CD4-positive, alpha-beta T cell treated with Interleukin-12 subunit alpha and Interleukin-12 subunit beta, for 1 hour (primary cell): ENCODE data around the gene SAPCD2.

ENCODE experiments used
- DNase-seq: peaks from one replicate; pipeline ENCODE4 v3.0.0-alpha.2; 2020

Gene SAPCD2

GRCh38 chr9:137080260-137081122, 10.1 kb upstream of the SAPCD2 start:
- DNase-seq = no peak

- DNase-seq = no peak
These were observed 9.0 kb upstream of the SAPCD2 start for GRCh38 chr9:137079401-137079787.

DNA sequence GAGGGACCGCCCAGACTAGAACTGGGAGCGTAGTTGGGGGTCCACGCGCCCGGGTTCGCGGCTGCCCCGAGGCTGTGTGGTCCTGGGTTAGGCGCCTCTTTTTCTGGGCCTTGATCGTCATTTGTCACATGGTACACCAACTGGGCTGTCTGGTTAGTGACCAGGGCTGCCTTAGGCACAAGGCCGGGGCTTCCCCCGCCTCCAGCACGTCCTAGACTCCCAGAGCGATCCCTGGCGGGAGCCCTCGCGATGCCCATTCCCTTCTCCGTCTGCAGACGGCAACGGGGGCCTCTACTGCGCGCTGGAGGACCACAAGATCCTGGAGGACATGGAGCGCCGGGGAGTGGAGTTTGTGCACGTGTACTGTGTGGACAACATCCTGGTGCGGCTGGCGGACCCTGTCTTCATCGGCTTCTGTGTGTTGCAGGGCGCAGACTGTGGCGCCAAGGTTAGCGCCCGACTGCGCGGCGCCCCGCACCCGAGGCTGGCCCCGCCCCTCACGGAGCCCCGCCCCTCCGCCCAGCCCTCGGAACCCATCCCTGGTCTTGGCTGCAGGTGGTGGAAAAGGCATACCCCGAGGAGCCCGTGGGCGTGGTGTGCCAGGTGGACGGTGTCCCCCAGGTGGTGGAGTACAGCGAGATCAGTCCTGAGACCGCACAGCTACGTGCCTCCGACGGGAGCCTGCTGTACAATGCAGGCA, 8.5 kb upstream of the SAPCD2 start:
- DNase-seq = no peak

DNA sequence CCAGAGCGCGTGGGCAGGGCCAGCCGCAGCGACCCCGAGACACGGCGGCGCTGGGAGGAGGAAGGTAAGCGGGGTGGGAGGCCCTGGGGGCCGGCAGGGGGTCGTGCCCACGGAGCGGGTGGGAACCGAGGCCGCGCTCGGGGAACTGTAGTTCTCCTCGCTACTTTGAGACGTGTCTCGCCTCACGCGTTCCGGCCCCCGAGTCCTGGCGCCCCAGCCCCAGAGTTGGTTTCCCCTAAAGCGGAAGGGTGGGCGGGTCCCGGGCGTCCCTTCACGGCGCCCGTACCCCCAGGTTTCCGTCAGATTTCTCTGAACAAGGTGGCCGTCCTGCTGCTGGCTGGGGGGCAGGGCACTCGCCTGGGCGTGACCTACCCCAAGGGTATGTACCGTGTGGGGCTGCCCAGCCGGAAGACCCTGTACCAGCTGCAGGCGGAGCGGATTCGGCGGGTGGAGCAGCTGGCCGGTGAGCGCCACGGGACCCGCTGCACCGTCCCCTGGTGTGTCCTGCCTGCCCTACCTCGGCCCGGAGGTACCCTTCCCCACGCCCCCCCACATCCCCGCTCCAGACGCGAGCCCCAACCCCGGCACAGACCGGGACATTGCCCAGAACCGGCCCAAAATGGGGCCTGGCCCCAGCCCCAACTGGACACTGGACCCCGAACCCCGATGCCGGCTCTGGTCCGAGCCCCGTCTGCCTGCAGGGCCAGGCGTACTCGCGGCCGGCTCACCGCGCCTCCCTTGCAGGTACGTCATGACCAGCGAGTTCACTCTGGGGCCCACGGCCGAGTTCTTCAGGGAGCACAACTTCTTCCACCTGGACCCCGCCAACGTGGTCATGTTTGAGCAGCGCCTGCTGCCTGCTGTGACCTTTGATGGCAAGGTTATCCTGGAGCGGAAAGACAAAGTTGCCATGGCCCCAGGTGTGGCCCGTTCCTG, 7.7 kb upstream of the SAPCD2 start:
- peak; percentile 52 for DNase-seq

- peak; percentile 68 for DNase-seq
These were observed 6.8 kb upstream of the SAPCD2 start, which contains the start of gene UAP1L1 for GRCh38 chr9:137077010-137077747. Gene UAP1L1, plus strand, starts transcription at chr9:137077517. Its CDS starts 16 bp downstream, at chr9:137077533.

DNA sequence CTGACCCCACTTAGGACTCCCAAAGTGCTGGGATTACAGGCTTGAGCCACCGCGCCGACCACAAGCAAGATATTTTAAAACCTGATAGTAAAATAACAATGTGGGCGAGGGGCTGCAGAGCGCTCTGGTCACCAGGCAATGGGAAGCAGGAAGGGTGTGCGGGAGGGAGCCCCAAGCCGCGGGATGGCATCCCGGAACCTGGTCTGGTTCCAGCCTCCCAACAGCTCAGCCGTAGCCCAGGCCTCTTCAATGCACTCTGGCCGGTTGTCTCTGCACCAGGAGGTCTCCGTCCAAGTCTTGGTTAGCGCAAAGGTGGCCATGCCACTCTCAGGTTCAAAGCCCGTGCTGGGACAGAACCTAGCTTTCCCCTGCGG, 6.3 kb upstream of the SAPCD2 start:
- no peak for DNase-seq

- DNase-seq = no peak
These were observed 5.0 kb upstream of the SAPCD2 start for GRCh38 chr9:137075275-137075775.

GRCh38 chr9:137074657-137075274, 4.4 kb upstream of the SAPCD2 start:
- DNase-seq = no peak

DNA sequence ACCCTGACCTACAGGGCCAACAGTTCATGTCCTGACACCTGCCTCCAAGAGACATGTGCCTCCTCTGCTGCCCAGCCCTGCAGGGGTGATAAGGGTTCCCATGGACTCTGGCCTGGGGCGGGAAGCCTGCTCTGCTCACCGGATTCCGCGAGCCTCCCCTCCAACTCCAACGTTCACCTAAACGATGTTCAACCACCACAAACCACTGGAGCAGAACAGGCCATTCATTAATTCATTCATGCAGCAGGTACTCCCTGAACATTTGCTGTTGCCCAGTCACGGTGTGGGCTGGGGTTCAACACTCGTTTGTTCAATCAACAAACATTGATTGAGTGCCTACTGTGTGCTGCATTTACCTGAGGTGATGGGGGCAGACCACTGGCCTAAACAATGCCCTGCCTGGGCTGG, 3.6 kb upstream of the SAPCD2 start:
- DNase-seq = no peak

DNA sequence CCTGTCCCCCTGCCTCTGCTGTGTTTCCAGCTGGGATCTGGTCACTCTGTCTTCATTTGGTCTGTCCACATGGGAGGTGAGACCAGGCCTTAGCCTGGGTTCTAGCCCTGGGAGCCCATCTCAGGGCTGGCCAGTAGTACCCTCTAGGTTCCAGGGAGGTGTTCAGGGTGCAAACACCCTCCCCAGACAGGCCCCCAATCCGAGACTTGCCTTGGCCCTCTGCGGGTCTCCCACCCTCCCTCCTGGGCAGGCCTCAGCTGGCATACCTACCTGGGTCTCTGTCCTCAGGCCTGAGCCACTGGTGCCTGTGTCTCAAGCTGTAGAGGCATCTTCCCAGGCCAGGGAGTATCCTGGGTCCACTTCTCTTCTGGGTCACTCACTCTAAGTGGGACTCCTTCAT, 925 bp upstream of the SAPCD2 start:
- no peak for DNase-seq

DNA sequence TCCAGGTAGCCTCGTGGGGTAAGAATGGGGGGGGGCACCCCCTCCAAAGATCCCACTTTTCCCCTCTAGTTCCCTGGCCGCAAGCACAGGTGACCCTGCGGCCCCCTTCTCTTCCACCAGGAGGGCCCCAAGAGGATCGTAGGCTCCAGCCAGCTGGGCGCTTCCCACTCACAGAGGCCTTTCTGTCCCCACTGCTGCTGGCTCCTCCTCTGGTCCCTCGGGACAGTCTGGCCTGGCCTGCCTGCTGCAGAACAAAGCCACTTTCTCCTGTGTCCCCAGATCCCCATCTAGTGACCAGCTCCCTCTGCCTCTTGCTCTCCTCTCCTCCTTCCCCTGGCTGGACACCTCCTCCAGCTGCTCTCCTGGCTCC, 534 bp upstream of the SAPCD2 start:
- no peak for DNase-seq

DNA sequence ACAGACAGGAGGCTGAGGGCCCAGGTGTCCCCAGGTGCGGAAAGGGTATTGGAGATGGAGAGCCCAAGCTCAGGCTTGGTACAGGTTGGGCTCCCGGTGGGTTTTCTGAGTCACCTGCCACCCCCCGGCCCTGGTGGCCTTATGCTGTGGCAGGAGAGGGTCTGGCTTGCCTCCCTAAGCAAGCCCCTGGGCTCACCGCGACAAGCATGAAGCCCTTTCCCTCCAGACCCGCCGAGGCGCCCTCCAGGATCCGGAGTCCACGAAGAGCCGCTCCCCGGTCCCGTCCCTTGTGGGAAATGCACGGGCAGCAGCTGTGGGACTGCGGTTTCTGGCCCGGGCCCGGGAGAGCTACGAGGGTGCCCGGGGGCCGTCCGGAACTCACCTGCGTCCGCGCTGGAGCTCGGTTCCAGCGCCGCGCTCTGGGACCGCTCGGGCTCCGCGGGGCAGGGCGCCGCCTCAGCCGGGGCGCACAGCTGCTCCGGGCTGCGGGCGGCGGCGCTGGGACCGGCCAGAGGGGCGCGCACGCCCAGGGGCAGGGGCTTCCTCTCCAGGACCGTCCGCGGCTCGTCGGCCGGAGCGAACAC, 757 bp downstream of the SAPCD2 start:
- DNase-seq = no peak

DNA sequence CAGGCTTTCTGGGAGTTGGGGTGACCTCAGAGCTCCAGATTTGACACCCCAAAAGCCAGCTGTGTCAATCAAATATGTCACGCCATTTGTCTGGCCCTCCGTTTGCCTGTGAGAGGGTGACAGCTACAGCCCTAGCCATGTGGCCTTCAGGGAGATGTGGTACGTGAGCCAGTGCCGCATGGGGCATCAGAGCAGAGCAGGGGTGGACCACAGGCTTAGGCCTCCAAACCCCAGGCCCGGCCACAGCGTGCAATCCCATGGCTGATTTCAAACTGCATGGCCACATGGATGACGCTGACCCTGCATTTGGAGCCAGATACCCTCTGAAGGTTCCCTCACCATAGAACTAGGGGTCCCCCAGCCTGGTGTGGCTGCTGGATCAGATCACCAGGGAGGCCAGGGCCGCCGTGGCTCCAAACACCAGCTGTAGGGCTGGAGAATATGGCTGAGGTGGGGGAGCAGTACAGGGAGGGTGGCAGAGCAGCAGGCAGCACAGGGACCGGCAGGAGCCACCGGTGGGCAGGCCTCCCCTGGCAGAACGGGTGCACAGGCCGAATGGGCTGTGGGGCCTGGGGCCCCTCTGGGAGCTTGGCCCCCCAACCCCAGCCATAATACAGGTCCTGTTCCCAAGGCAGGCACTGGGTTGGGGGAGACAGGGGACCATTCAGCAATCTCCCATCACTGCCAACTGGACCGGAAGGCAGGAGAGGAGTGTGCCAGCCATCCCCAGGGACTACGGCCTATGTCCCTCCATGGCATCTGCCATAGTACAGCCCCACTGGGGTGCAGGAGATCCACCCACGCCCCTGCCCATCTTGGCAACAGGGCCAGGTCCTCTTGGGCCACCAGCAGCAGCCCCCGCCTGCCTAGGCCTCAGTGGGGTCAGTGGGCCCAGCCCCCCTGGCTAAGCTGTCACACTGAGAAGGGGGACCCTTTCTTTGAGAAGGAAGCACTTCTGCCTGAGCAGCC, 1.5 kb downstream of the SAPCD2 start:
- DNase-seq = no peak

DNA sequence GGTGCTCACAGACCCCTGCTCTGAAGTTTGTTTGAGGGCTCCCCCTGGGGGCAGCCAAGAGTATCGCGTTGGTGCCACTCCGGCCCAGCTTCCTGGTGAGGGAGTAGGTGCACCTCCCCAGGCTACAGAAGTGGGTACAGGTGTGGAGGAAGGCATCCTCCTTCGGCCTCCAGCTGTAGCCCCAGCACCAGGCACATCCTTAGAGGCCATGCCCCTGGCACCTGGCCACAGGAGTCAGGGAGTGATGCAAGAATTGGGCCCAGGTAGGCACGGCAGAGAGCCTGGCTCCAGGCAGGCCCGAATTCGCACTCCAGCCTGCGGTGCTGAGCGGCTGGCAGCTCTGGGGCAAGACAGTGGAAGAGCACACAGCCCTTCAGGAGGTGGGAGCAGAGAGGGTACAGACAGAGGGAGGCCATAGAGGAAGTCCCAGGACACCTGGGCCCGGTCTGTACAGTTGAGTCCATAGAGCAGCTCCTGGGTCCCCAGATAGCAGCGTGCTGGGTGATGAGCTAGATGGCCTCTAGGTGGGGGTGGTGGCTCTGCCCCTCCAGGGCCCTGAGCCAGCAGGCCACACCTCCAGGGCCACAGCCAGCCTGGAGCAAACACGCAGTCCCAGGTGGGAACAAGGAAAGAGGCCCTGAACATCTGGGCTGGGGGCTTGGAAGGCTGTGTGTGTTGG, 2.4 kb downstream of the SAPCD2 start:
- DNase-seq = peak; percentile 91

DNA sequence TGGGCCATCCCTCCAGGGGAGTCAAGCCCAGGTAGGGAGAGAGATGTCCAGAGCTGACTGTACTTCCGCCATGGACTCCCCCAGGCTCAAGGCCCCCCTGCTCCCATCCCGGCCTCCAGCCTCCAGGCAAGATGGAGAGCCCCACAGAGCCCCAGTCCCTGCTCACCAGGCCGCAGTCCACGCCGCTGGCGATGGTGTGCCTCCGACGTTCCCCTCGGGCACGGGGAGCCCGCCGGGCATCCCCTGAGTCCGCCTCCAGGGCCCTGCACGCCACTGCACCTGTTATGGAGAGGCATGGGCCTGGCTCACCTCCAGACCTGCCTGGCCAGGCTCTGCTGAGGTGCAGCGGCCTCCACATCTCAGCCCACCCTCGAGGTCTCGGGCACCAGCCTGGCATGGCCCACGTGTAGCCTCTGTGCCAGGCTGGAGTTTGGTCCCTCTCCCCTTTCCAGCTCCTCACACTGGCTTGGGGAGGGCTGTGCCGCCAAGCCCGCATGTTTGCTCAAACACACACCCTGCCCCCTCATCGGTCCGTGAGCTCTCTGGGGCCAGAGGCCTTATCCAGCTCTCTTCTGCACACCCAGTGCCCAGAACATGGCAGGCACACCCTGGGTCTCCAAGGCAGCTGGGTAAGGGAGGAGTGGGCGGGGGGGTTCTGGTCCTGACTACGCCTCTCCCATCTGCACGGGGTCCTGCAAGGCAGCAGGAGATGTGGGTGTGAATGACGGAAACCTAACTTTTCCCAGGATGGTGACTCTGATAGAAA, 4.1 kb downstream of the SAPCD2 start:
- DNase-seq = no peak

GRCh38 chr9:137065336-137065967, 4.9 kb downstream of the SAPCD2 start:
- no peak for DNase-seq

DNA sequence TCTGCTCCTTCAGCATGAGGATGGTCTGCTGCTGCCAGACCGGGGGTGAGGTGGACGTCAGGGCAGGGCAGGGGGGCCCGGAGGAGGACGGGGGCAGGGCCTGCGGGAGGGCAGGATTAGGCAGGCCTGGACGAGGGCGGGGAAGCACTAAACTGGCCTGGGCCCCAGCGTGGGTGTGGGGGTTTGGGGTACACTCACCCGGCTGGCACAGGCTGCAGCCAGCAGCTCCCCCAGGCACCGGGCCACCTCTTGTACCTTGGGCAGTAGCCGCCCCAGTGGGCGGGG, 5.5 kb downstream of the SAPCD2 start:
- no peak for DNase-seq
